HL-60/S4 (cell line): ENCODE data around the gene PODXL.

ENCODE experiments used
- in situ Hi-C: fragments of 300-500 bp; cut with MboI; formaldehyde crosslinking; loops from 2 replicates; pipeline ENCODE4 v1.14.3; 2022; ENCODE audit warnings: low sequenced_read_pairs

The PODXL gene

GRCh38 chr7:131455001-131455400 is 101.4 kb downstream of the PODXL start:
- in situ Hi-C loops: no loop called here

- in situ Hi-C loops: no loop called here
Observed at GRCh38 chr7:131454498-131454897, 101.9 kb downstream of the PODXL start.
